Measurements from ENCODE around the gene ZNF496.
"Not testable (repeated sequence)": the region's sequence is repeated elsewhere in the genome, so short reads cannot be mapped to it uniquely, and the experiment has no call there.

Gene ZNF496

GRCh38 chr1:247370786-247371732, 39.4 kb upstream of the ZNF496 start:
- no peak for DNase-seq (ENCODE audit: low spot score)

DNA sequence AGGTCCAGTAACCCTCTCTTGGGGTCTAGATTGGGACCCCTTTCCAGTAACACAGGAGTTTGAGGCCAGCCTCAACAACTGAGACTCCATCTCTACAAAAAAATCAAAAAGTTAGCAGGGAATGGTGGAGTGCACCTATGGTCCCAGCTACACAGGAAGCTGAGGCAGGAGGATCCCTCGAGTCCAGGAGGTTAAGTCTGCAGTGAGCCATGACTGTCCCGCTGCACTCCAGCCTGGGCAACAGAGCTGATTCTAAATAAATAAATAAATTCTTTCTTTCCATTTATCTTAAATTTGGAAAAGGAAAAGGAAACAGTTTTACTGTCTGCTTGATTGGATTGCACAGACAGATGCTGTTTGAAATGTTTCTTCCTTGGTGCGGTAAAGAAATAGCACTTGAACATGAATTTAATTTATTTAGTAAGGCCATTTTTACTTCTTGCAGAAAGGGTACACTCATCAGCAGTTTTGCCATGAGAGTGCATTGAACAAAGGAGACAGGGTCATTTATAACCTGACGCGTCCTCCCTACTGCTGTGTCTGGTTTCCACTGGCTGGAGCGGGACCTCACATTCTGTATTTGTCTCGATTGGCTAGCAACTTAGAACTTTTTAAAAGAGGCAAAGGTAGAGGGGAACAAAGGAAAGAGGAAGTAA, 37.0 kb upstream of the ZNF496 start:
- TF ChIP-seq, protein P1, sequence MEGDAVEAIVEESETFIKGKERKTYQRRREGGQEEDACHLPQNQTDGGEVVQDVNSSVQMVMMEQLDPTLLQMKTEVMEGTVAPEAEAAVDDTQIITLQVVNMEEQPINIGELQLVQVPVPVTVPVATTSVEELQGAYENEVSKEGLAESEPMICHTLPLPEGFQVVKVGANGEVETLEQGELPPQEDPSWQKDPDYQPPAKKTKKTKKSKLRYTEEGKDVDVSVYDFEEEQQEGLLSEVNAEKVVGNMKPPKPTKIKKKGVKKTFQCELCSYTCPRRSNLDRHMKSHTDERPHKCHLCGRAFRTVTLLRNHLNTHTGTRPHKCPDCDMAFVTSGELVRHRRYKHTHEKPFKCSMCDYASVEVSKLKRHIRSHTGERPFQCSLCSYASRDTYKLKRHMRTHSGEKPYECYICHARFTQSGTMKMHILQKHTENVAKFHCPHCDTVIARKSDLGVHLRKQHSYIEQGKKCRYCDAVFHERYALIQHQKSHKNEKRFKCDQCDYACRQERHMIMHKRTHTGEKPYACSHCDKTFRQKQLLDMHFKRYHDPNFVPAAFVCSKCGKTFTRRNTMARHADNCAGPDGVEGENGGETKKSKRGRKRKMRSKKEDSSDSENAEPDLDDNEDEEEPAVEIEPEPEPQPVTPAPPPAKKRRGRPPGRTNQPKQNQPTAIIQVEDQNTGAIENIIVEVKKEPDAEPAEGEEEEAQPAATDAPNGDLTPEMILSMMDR (IDR thresholded peaks at IDR 0.05; ENCODE audit: extremely low read depth, missing control alignments) = no peak
- DNase-seq (ENCODE audit: low spot score) = no peak

More at GRCh38 chr1:247370786-247371732, 39.4 kb upstream of the ZNF496 start:
- TF ChIP-seq, protein P1 (IDR thresholded peaks at IDR 0.05; ENCODE audit: extremely low read depth, missing control alignments) = no peak

DNA sequence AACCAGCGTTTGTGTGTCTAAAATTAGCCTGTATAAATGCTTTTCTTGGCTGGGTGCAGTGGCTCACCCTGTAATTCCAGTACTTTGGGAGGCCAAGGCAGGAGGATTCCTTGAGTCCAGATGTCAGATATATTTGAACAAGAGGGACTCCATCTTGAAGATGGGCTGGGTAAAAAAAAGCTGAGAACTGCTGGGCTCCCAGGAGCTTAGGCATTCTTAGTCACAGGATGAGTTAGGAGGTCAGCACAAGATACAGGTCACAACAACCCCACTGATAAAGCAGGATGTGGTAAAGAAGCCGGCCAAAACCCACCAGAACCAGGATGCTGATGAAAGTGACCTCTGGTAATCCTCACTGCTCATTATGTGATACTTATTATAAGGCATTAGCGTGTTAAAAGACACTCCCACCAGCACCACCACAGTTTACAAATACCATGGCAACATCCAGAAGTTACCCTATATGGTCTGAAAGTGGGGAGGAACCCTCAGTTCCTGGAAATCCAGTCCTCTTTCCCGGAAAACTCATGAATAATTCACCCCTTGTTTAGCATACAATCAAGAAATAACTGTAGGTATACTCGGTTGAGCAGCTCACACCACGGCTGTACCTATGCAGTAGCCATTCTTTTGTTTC, 36.2 kb upstream of the ZNF496 start:
- TF ChIP-seq, protein P1 (IDR thresholded peaks at IDR 0.05; ENCODE audit: extremely low read depth, missing control alignments) = no peak
- no peak for DNase-seq (ENCODE audit: low spot score)

- no peak for DNase-seq (ENCODE audit: low spot score)
- TF ChIP-seq, protein P1 (IDR thresholded peaks at IDR 0.05; ENCODE audit: extremely low read depth, missing control alignments) = no peak
Measured at GRCh38 chr1:247366926-247367645, 35.4 kb upstream of the ZNF496 start.

DNA sequence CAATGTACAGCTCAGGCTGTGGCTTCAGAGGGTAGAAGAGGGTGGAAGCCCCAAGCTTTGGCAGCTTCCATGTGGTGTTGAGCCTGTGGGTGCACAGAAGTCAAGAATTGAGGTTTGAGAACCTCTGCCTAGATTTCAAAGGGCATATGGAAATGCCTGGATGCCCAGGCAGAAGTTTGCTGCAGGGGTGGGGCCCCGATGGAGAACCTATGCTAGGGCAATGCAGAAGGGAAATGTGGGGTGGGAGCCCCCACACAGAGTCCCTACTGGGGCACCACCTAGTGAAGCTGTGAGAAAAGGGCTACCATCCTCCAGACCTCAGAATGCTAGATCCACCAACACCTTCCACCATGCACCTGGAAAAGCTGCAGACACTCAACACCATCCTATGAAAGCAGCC, 34.7 kb upstream of the ZNF496 start:
- DNase-seq (ENCODE audit: low spot score) = not testable (repeated sequence)

DNA sequence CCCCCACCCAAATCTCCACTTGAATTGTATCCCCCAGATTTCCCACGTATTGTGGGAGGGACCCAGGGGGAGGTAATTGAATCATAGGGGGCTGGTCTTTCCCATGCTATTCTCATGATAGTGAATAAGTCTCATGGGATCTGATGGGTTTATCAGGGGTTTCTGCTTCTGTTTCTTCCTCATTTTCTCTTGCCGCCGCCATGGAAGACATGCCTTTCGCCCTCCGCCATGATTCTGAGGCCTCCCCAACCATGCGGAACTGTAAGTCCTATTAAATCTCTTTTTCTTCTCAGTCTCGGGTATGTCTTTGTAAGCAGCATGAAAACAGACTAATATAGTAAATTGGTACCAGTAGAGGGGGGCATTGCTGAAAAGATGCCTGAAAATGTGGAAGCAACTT, 33.4 kb upstream of the ZNF496 start:
- TF ChIP-seq, protein P1 (IDR thresholded peaks at IDR 0.05; ENCODE audit: extremely low read depth, missing control alignments) = no peak
- no peak for DNase-seq (ENCODE audit: low spot score)

DNA sequence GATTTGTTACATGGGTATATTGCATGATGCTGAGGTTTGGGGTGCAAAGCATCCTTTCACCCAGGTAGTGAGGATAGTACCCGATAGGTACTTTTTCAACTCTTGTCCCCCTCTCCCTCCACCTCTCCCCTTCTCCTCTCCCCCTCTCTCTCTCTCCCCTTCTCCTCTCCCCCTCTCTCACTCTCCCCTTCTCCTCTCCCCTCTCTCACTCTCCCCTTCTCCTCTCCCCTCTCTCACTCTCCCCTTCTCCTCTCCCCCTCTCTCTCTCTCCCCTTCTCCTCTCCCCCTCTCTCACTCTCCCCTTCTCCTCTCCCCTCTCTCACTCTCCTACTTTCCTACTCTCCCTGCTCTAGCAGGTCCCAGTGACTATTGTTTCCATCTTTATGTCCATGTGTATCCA, 31.3 kb upstream of the ZNF496 start:
- DNase-seq (ENCODE audit: low spot score) = not testable (repeated sequence)

- TF ChIP-seq, protein P1 (IDR thresholded peaks at IDR 0.05; ENCODE audit: extremely low read depth, missing control alignments) = no peak
- no peak for DNase-seq (ENCODE audit: low spot score)
Measured at GRCh38 chr1:247362153-247362552, 30.5 kb upstream of the ZNF496 start.
